HL-60 (cell line): ENCODE measurements around the gene MYOF.

Source experiments
- CTCF ChIP-seq: IDR thresholded peaks from one replicate; pipeline ENCODE4 v1.5.1; 2011; ENCODE audit warnings: low read length, control low read depth, inconsistent platforms; ENCODE audit not compliant: insufficient read depth
- GABPA ChIP-seq: IDR thresholded peaks from 2 replicates; pipeline ENCODE4 v1.6.1; 2012; ENCODE audit warnings: low read depth
- POLR2AphosphoS5 ChIP-seq: IDR thresholded peaks from 2 replicates; pipeline ENCODE4 v1.6.1; 2012; ENCODE audit warnings: low read depth
- REST ChIP-seq: IDR thresholded peaks from 2 replicates; pipeline ENCODE4 v1.6.1; 2012; ENCODE audit warnings: low read depth; ENCODE audit not compliant: insufficient replicate concordance
- SPI1 ChIP-seq: IDR thresholded peaks from 2 replicates; pipeline ENCODE4 v1.6.1; 2012; ENCODE audit warnings: low read depth, mild to moderate bottlenecking, borderline replicate concordance

GRCh38 chr10:93333278-93333978, 148.7 kb downstream of the MYOF start:
- no peak for TF ChIP-seq CTCF
- TF ChIP-seq POLR2AphosphoS5, result no peak
- no peak for TF ChIP-seq GABPA
- no peak for TF ChIP-seq REST
- no peak for TF ChIP-seq SPI1
